Measurements from ENCODE around the gene MED16. TPM values are rescaled to one million over a fixed set of nuclear protein-coding genes. Genes with fewer than 3 reads are reported as not detected.

Gene MED16
- total RNA-seq, 4 donors from 2014 or later, result 26.3 to 50.9 (median 37.2) TPM

- Histone ChIP-seq H3K36me3 (no peaks in the 10 kb centered on the region), H3K27ac (replicated peaks in 1 of 4) (no peak overlapping the region), H3K9me3 (no peaks in the 10 kb centered on the region), H3K4me3 (no peak overlapping the region), H3K4me1 (no peaks in the 10 kb centered on the region), H3K27me3 (peaks cover 0 to 80% (median 3%) of the 10 kb centered on the region in 4 donors)
- 36% methylated on average over 18 of the region's 36 CpGs for WGBS
- no peak for TF ChIP-seq POLR2AphosphoS5 (IDR thresholded peaks at IDR 0.05)
- TF ChIP-seq EP300 (IDR thresholded peaks at IDR 0.05), result no peak
- no peak for TF ChIP-seq CTCF (IDR thresholded peaks at IDR 0.05)
- no peak for TF ChIP-seq POLR2A (IDR thresholded peaks at IDR 0.05; ENCODE audit: low read depth)
- no peak for DNase-seq (ENCODE audit: extremely low spot score)
- intact Hi-C loops (cut with DNase I), result no loop called here
Observed at GRCh38 chr19:835210-835810, 57.7 kb downstream of the MED16 start.

DNA sequence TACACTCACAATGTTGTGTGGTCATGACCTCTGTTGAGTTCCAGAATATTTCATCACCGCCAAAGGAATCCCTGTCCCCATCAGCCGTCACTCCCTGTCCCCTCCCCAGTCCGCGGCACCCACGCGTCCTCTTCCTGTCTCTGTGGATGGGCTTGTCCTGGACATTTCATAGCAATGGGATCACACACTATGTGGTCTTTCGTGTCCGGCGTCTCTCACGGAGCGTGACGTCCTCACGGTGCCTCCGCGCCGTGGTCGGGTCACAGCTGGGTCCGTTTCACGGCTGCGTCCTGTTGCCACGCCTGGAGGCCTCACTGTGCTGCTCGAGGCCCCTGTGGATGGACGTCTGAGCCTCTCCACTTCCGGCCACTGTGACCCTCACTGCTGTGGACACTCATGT lies 58.8 kb downstream of the MED16 start:
- TF ChIP-seq POLR2A (IDR thresholded peaks at IDR 0.05; ENCODE audit: low read depth), result no peak
- TF ChIP-seq EP300 (IDR thresholded peaks at IDR 0.05), result no peak
- TF ChIP-seq CTCF (IDR thresholded peaks at IDR 0.05), result no peak
- no peak for TF ChIP-seq POLR2AphosphoS5 (IDR thresholded peaks at IDR 0.05)
- no peak for DNase-seq (ENCODE audit: extremely low spot score)
- Histone ChIP-seq H3K4me1 (no peaks in the 10 kb centered on the region), H3K36me3 (no peaks in the 10 kb centered on the region), H3K4me3 (no peak overlapping the region), H3K9me3 (no peaks in the 10 kb centered on the region), H3K27ac (replicated peaks in 1 of 4) (no peak overlapping the region), H3K27me3 (peaks cover 0 to 79% (median 3%) of the 10 kb centered on the region in 4 donors)
- 69% methylated on average over 24 of the region's 24 CpGs for WGBS
- intact Hi-C loops (cut with DNase I), result no loop called here

GRCh38 chr19:831407-832369 lies 61.3 kb downstream of the MED16 start:
- intact Hi-C loops (cut with DNase I), result no loop called here
- Histone ChIP-seq H3K4me1 (no peaks in the 10 kb centered on the region), H3K36me3 (no peaks in the 10 kb centered on the region), H3K27me3 (peaks cover 0 to 76% (median 3%) of the 10 kb centered on the region in 4 donors), H3K4me3 (no peak overlapping the region), H3K27ac (replicated peaks in 1 of 4) (no peak overlapping the region), H3K9me3 (no peaks in the 10 kb centered on the region)
- TF ChIP-seq POLR2AphosphoS5 (IDR thresholded peaks at IDR 0.05) (no peak), EP300 (IDR thresholded peaks at IDR 0.05) (no peak), POLR2A (IDR thresholded peaks at IDR 0.05; ENCODE audit: low read depth) (no peak), CTCF (IDR thresholded peaks at IDR 0.05) (no peak)
- no peak for DNase-seq (ENCODE audit: extremely low spot score)
- WGBS, result 62% methylated on average over 37 of the region's 38 CpGs

- Histone ChIP-seq H3K4me1 (no peaks in the 10 kb centered on the region), H3K27ac (replicated peaks in 1 of 4) (no peak overlapping the region), H3K4me3 (no peak overlapping the region), H3K27me3 (peaks cover 0 to 67% (median 3%) of the 10 kb centered on the region in 4 donors), H3K9me3 (no peaks in the 10 kb centered on the region), H3K36me3 (no peaks in the 10 kb centered on the region)
- no peak for DNase-seq (ENCODE audit: extremely low spot score)
- 78% methylated on average over 17 of the region's 18 CpGs for WGBS
- intact Hi-C loops (cut with DNase I), result no loop called here
- TF ChIP-seq POLR2A (IDR thresholded peaks at IDR 0.05; ENCODE audit: low read depth) (no peak), POLR2AphosphoS5 (IDR thresholded peaks at IDR 0.05) (no peak), EP300 (IDR thresholded peaks at IDR 0.05) (no peak), CTCF (IDR thresholded peaks at IDR 0.05) (no peak)
Observed at GRCh38 chr19:829129-829758, 63.7 kb downstream of the MED16 start.
